Measurements from ENCODE around the gene CFAP251. TPM values are rescaled to one million over a fixed set of nuclear protein-coding genes. Genes with fewer than 3 reads are reported as not detected.

The CFAP251 gene
- total RNA-seq, 2 experiments from 2014 or later, result 4.1 to 4.7 TPM

- Histone ChIP-seq H3K9me2 (ENCODE audit: insufficient read depth, low read length) (no peaks in the 10 kb centered on the region), H3K79me2 (ENCODE audit: insufficient read depth, low read depth, low read length) (peaks cover 86% of the 10 kb centered on the region), H3K4me2 (ENCODE audit: low read length) (peak overlapping the region; percentile 93), H3K9me3 (ENCODE audit: low read length) (peaks cover 18% of the 10 kb centered on the region; the same call in 1 of the 2 replicates), H2AFZ (ENCODE audit: low read length) (no peak overlapping the region), H3K36me3 (ENCODE audit: insufficient read depth, low read length) (peaks cover 42% of the 10 kb centered on the region), H3K4me3 (ENCODE audit: low read depth, low read length, poor library complexity, severe bottlenecking) (peak overlapping the region; percentile 79), H3K27ac (ENCODE audit: low read depth, low read length, poor library complexity, severe bottlenecking) (peak overlapping the region; percentile 84), H3K4me1 (ENCODE audit: insufficient read depth, low read length, poor library complexity, severe bottlenecking) (peaks cover 66% of the 10 kb centered on the region), H4K20me1 (ENCODE audit: insufficient read depth, low read length) (no peaks in the 10 kb centered on the region)
- POLR2A ChIA-PET, result interaction anchor here (0.7 to 6.2 kb wide), 9 partner anchors 13 to 68 kb away, joined by 3 to 165 read pairs (median 6); no protein-coding TSS in a partner anchor
- no TSS peak for BruUV-seq (replicated peaks)
- TF ChIP-seq, protein P1, sequence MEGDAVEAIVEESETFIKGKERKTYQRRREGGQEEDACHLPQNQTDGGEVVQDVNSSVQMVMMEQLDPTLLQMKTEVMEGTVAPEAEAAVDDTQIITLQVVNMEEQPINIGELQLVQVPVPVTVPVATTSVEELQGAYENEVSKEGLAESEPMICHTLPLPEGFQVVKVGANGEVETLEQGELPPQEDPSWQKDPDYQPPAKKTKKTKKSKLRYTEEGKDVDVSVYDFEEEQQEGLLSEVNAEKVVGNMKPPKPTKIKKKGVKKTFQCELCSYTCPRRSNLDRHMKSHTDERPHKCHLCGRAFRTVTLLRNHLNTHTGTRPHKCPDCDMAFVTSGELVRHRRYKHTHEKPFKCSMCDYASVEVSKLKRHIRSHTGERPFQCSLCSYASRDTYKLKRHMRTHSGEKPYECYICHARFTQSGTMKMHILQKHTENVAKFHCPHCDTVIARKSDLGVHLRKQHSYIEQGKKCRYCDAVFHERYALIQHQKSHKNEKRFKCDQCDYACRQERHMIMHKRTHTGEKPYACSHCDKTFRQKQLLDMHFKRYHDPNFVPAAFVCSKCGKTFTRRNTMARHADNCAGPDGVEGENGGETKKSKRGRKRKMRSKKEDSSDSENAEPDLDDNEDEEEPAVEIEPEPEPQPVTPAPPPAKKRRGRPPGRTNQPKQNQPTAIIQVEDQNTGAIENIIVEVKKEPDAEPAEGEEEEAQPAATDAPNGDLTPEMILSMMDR (conservative IDR thresholded peaks at IDR 0.05; ENCODE audit: low read length), result no peak
- TF ChIP-seq EZH2phosphoT487 (IDR thresholded peaks at IDR 0.05; ENCODE audit: borderline replicate concordance, low read depth, low read length), result no peak
- CTCF ChIA-PET (ENCODE audit: unreplicated experiment), result interaction anchor here (1.0 kb wide), 1 partner anchor 9 kb away, joined by 3 read pairs; no protein-coding TSS in a partner anchor
- intact Hi-C loops (cut with micrococcal nuclease; ENCODE audit: unreplicated experiment), result no loop called here
- DNase-seq (ENCODE audit: low spot score), result peak; percentile 67
These were observed 102.9 kb downstream of the CFAP251 start for GRCh38 chr12:122021193-122021821.

DNA sequence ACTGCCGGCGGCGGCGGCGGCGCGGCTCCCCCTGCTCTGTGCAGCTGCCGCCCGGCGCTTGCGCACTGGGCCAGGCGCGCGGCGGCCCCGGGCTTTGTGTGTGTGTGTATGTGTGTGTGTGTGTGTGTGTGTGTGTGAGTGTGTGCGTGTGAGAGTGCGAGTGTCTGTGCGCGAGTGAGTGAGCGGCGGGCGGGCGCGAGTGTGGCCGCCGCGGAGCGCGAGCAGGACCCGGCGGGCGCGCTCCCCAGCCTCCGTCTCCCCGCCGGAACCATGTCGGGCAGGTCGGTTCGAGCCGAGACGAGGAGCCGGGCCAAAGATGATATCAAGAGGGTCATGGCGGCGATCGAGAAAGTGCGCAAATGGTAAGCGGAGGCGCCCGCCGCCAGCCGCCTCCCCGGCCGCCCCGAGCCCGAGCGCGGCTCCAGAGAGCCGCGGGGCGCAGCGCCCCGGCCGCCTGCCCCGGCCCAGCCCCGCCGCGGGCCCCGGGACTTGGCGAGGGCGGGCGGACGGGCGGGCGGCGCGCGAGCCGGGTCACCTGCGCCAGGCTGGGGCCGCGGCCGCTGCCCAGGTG is 103.5 kb downstream of the CFAP251 start, which contains the start of gene BCL7A:
Gene BCL7A (plus strand): TSS at position 63 of the 571 bp plus-strand sequence. CDS start 208 bp downstream, at position 271.
- Histone ChIP-seq H3K4me1 (ENCODE audit: insufficient read depth, low read length, poor library complexity, severe bottlenecking) (peaks cover 68% of the 10 kb centered on the region), H4K20me1 (ENCODE audit: insufficient read depth, low read length) (no peaks in the 10 kb centered on the region), H3K4me2 (ENCODE audit: low read length) (peak within 1 kb of the TSS; percentile 93), H2AFZ (ENCODE audit: low read length) (no peak within 1 kb of the TSS), H3K4me3 (ENCODE audit: low read depth, low read length, poor library complexity, severe bottlenecking) (peak within 1 kb of the TSS; percentile 95), H3K27ac (ENCODE audit: low read depth, low read length, poor library complexity, severe bottlenecking) (peak within 1 kb of the TSS; percentile 94), H3K79me2 (ENCODE audit: insufficient read depth, low read depth, low read length) (peaks cover 87% of the 10 kb centered on the region), H3K9me3 (ENCODE audit: low read length) (peaks cover 18% of the 10 kb centered on the region; the same call in 1 of the 2 replicates), H3K9me2 (ENCODE audit: insufficient read depth, low read length) (no peaks in the 10 kb centered on the region), H3K36me3 (ENCODE audit: insufficient read depth, low read length) (peaks cover 48% of the 10 kb centered on the region)
- ChIA-PET POLR2A (interaction anchor here (0.7 to 7.6 kb wide), 3 partner anchors 13 to 67 kb away, joined by 6 to 332 read pairs (median 165); no protein-coding TSS in a partner anchor), CTCF (ENCODE audit: unreplicated experiment) (no interaction called here)
- BruUV-seq (replicated peaks), result no TSS peak
- intact Hi-C loops (cut with micrococcal nuclease; ENCODE audit: unreplicated experiment), result no loop called here
- peak; percentile 83 for DNase-seq (ENCODE audit: low spot score)
- TF ChIP-seq, protein P1 (conservative IDR thresholded peaks at IDR 0.05; ENCODE audit: low read length), result no peak
- no peak for TF ChIP-seq EZH2phosphoT487 (IDR thresholded peaks at IDR 0.05; ENCODE audit: borderline replicate concordance, low read depth, low read length)
